Neuronal stem cell (in vitro differentiated cells): ENCODE results near the gene KRT80.

Experiments
- DNase-seq: peaks from one replicate; pipeline ENCODE4 v3.0.0-alpha.2; 2013; ENCODE audit warnings: low spot score
- H2AFZ ChIP-seq: one replicate; pipeline ENCODE4 v1.6.1; 2013; ENCODE audit warnings: mild to moderate bottlenecking, low read length, inconsistent platforms
- H2AK5ac ChIP-seq: 2 replicates; pipeline ENCODE4 v1.6.1; 2013; ENCODE audit warnings: low read depth, mild to moderate bottlenecking, inconsistent platforms, low read length, moderate library complexity, mixed read lengths
- H2BK120ac ChIP-seq: 2 replicates; pipeline ENCODE4 v1.6.1; 2013; ENCODE audit warnings: low read depth, mild to moderate bottlenecking, inconsistent platforms, low read length, moderate library complexity, mixed read lengths
- H2BK12ac ChIP-seq: one replicate; pipeline ENCODE4 v1.6.1; 2013; ENCODE audit warnings: low read length, inconsistent platforms
- H2BK15ac ChIP-seq: 2 replicates; pipeline ENCODE4 v1.6.1; 2013; ENCODE audit warnings: mild to moderate bottlenecking, low read length, inconsistent platforms, mixed read lengths
- H2BK5ac ChIP-seq: one replicate; pipeline ENCODE4 v1.6.1; 2013; ENCODE audit warnings: inconsistent platforms, mild to moderate bottlenecking, low read length, moderate library complexity
- H3K14ac ChIP-seq: one replicate; pipeline ENCODE4 v1.6.1; 2013; ENCODE audit warnings: low read length, inconsistent platforms
- H3K18ac ChIP-seq: 2 replicates; pipeline ENCODE4 v1.6.1; 2013; ENCODE audit warnings: low read length, inconsistent platforms
- H3K23ac ChIP-seq: 2 replicates; pipeline ENCODE4 v1.6.1; 2013; ENCODE audit warnings: low read depth, mild to moderate bottlenecking, mixed read lengths, low read length, inconsistent platforms; ENCODE audit not compliant: poor library complexity
- H3K27ac ChIP-seq: replicated peaks from 3 replicates; pipeline ENCODE4 v1.5.1; 2013; ENCODE audit warnings: low read length, inconsistent platforms
- H3K27me3 ChIP-seq, 3 experiments: 2 replicates each; pipeline ENCODE4 v1.6.1; 2013; ENCODE audit warnings: low read length in 3 of 3, mild to moderate bottlenecking in 2 of 3, inconsistent platforms in 1 of 3, low read depth in 1 of 3, mixed read lengths in 1 of 3, moderate library complexity in 1 of 3; ENCODE audit not compliant: control insufficient read depth in 3 of 3, insufficient read depth in 3 of 3
- H3K36me3 ChIP-seq, 2 donors: replicated peaks in 1 of 2; 2 replicates each; pipeline ENCODE4 v1.6.1; 2013; ENCODE audit warnings: low read length in 2 of 2; ENCODE audit not compliant: control insufficient read depth in 2 of 2, insufficient read depth in 2 of 2
- H3K4ac ChIP-seq: 2 replicates; pipeline ENCODE4 v1.6.1; 2013; ENCODE audit warnings: inconsistent platforms, mild to moderate bottlenecking, low read length, moderate library complexity
- H3K4me1 ChIP-seq, 2 donors: 1 replicate in 1 of 2; 2 replicates in 1 of 2; pipeline ENCODE4 v1.6.1; 2013; ENCODE audit warnings: low read length in 2 of 2, low read depth in 1 of 2; ENCODE audit not compliant: control insufficient read depth in 2 of 2, insufficient read depth in 1 of 2
- H3K4me2 ChIP-seq: one replicate; pipeline ENCODE4 v1.6.1; 2013; ENCODE audit warnings: mild to moderate bottlenecking, low read length, inconsistent platforms; ENCODE audit not compliant: insufficient read depth, poor library complexity, severe bottlenecking
- H3K4me3 ChIP-seq, 2 donors: 2 replicates each; pipeline ENCODE4 v1.5.1; 2013; ENCODE audit warnings: low read length in 2 of 2, mild to moderate bottlenecking in 2 of 2, inconsistent platforms in 1 of 2, moderate library complexity in 1 of 2
- H3K79me1 ChIP-seq: one replicate; pipeline ENCODE4 v1.6.1; 2013; ENCODE audit warnings: low read depth, mild to moderate bottlenecking, inconsistent platforms, low read length, moderate library complexity
- H3K9ac ChIP-seq: one replicate; pipeline ENCODE4 v1.6.1; 2013; ENCODE audit warnings: mild to moderate bottlenecking, low read depth, low read length, inconsistent platforms; ENCODE audit not compliant: poor library complexity
- H3K9me3 ChIP-seq, 2 donors: replicated peaks in 1 of 2; 2 replicates each; pipeline versions ENCODE3 to v1.6.1; 2013; ENCODE audit warnings: low read length in 2 of 2, mild to moderate bottlenecking in 2 of 2, inconsistent platforms in 1 of 2, low read depth in 1 of 2, mixed read lengths in 1 of 2, moderate library complexity in 1 of 2; ENCODE audit not compliant: control insufficient read depth in 2 of 2, insufficient read depth in 1 of 2
- H4K8ac ChIP-seq: one replicate; pipeline ENCODE4 v1.6.1; 2013; ENCODE audit warnings: low read depth, mild to moderate bottlenecking, inconsistent platforms, low read length, moderate library complexity
- H4K91ac ChIP-seq: one replicate; pipeline ENCODE4 v1.6.1; 2013; ENCODE audit warnings: low read length, low read depth, mild to moderate bottlenecking, inconsistent platforms; ENCODE audit not compliant: poor library complexity
- WGBS, 2 donors: extraction: QIAGEN DNeasy Blood & Tissue Kit; methylation state at CpG; one replicate each; pipeline ENCODE4 v1.1.7; 2013; ENCODE audit warnings: missing lambda C conversion rate in 2 of 2, mixed read lengths in 1 of 2; ENCODE audit not compliant: insufficient read length in 2 of 2, insufficient replicate concordance in 1 of 2; ENCODE audit errors: extremely low coverage in 2 of 2; 5-methylcytosine and 5-hydroxymethylcytosine counted together

The KRT80 gene

DNA sequence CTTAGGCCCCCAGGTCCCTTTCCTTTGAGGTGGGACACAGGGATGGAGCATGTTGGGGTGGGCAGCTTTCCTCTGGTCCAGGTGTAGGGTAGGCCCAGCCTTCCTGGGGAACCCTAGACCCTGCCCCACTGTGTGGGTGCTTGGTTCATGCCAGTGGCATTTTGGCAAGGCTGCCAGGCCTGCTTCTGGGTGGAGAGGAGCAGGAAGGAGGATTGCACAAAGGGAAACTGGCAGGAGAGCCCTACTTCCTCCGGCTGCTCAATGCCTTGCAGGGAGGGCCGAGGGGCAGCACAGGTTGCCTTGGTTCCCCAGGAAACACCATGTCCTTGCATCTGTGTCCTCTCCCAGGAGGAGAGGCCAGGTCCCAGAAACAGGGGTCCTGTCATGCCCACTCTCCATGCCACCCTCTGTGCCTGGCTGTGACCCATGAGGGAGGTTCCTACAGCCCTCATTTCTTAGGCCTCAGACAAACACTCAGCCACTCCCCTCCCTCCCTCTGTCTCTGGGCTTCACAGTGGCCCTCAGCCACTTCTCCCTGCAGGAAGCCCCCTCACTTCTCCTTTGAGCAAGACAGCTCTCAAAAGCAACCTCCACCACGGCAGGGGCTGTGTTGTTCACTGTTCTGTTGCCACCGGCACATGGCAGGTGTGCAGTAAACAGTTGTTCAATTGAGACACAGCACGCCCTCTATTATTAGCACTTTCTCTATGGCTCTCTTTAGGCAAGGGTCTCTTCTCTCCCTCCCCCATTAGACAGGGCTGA lies 6.8 kb upstream of the KRT80 start:
- Histone ChIP-seq H2AK5ac (no peak overlapping the region), H3K79me1 (no peaks in the 10 kb centered on the region), H2BK12ac (no peak overlapping the region), H4K8ac (no peak overlapping the region), H2BK120ac (no peak overlapping the region), H3K14ac (no peak overlapping the region), H3K4me3 (no peak overlapping the region), H2AFZ (no peak overlapping the region), H3K4me2 (no peak overlapping the region), H3K18ac (peak overlapping the region; percentile 49), H3K27me3 (peaks cover 0 to 56% (median 0%) of the 10 kb centered on the region in 3 experiments), H3K4ac (no peak overlapping the region), H3K23ac (no peak overlapping the region), H2BK15ac (peak overlapping the region; percentile 51), H3K27ac (no peak overlapping the region), H3K9me3 (no peaks in the 10 kb centered on the region), H4K91ac (no peak overlapping the region), H3K36me3 (no peaks in the 10 kb centered on the region), H3K4me1 (peaks cover 2 to 28% of the 10 kb centered on the region in 2 donors), H3K9ac (no peak overlapping the region), H2BK5ac (no peak overlapping the region)
- no CpG with 5 or more reads among the region's 5 CpGs for WGBS, 2 donors
- no peak for DNase-seq

DNA sequence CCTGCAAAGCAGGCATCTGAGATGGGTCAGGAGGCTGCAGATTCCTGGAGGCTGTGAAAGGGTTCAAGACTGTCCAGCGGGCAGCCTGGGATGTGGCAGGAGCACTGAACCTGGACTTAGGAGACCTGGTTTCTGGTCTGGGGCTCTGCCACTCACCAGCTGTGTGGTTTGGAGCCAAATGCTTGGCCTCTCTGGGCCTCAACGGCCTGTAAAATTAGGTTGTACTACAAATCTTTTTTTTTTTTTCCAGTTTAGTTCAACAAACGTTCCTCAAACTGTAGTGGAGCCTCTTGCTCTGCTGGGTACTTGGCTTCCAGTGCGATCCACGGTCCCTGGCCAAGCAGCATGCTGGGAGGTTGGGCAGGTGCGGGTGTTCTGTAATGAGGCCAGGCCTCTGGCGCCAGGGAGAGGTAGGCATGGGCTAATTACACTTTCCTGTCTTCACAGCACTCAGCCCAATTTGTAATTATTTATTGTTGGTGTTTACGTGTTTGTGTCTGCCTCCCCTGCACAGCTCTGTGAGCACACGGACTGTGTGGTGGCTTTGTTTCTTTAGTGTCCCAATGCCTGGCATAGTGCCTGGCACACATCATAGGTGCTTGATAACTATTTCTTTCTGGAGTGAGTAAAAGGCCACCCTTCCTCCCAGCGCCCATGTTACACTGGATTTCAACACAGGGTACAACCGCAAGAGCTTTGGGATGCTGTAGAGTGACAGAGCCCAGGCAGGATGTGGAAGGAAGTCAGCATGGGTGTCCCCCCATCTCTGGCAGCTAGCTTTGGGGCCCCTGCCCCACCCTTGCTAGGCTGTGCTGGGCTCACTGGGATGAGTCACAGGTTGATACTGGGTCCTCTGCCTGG lies 5.8 kb upstream of the KRT80 start:
- Histone ChIP-seq H2BK5ac (no peak overlapping the region), H3K18ac (peak overlapping the region; percentile 21), H3K14ac (no peak overlapping the region), H3K9ac (no peak overlapping the region), H3K4ac (no peak overlapping the region), H3K4me1 (peaks cover 0 to 22% of the 10 kb centered on the region in 2 donors), H4K8ac (no peak overlapping the region), H2AK5ac (peak overlapping the region; percentile 65), H3K27ac (no peak overlapping the region), H2BK120ac (no peak overlapping the region), H2BK15ac (peak overlapping the region; percentile 51), H3K23ac (no peak overlapping the region), H3K4me3 (no peak overlapping the region), H3K9me3 (no peaks in the 10 kb centered on the region), H2BK12ac (no peak overlapping the region), H3K36me3 (no peaks in the 10 kb centered on the region), H2AFZ (no peak overlapping the region), H4K91ac (no peak overlapping the region), H3K27me3 (peaks cover 0 to 49% (median 0%) of the 10 kb centered on the region in 3 experiments), H3K79me1 (no peaks in the 10 kb centered on the region), H3K4me2 (no peak overlapping the region)
- no peak for DNase-seq
- no CpG with 5 or more reads among the region's 11 CpGs for WGBS, 2 donors

DNA sequence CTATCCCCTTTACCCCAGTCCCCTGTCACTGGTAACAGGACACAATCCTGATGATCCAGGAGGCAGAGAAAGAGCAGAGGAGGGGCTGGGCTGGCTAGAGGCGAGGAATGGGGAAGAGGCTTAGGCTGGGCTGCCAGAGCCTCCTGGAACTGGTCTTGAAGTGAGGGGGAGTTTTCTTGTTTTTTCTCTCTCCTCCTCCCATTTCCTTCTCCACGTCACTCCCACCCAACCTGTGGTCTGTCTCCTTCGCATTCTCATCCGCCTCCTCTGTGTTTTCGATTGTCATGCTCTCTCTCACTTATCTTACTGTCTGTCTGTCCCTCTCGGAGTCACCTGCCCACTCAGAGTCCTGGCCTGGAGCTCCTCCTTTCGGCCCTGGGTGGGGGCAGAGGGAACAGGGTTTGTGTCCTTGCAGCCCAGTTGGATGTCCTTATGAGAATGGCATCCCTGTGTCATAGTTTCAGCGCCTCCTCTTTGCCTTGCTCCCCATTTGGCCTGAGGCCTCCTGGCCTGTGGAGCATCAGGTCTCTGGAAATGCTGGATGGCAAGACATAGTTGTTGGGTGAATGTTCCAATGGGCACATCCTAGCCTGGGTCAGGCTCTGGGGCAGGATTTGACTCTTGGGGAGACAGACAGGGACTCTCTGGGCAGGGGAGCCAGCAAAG lies 3.4 kb upstream of the KRT80 start:
- Histone ChIP-seq H3K79me1 (no peaks in the 10 kb centered on the region), H3K14ac (no peak overlapping the region), H4K91ac (no peak overlapping the region), H3K9ac (no peak overlapping the region), H3K36me3 (no peaks in the 10 kb centered on the region), H3K4ac (no peak overlapping the region), H2AK5ac (no peak overlapping the region), H3K4me3 (no peak overlapping the region), H3K9me3 (no peaks in the 10 kb centered on the region), H3K4me1 (peaks cover 0 to 12% of the 10 kb centered on the region in 2 donors), H2AFZ (no peak overlapping the region), H3K23ac (no peak overlapping the region), H2BK5ac (no peak overlapping the region), H3K27me3 (peaks cover 0 to 33% (median 0%) of the 10 kb centered on the region in 3 experiments), H2BK120ac (no peak overlapping the region), H2BK12ac (no peak overlapping the region), H3K18ac (no peak overlapping the region), H4K8ac (no peak overlapping the region), H3K4me2 (no peak overlapping the region), H3K27ac (no peak overlapping the region), H2BK15ac (no peak overlapping the region)
- DNase-seq, result no peak
- WGBS, 2 donors, result no CpG with 5 or more reads among the region's 8 CpGs
